Medulla oblongata (tissue), 1 donor: ENCODE data around the gene L3MBTL2.
"Not testable (repeated sequence)": the region's sequence is repeated elsewhere in the genome, so short reads cannot be mapped to it uniquely, and the experiment has no call there.

Source experiments
- DNase-seq: peaks from one replicate; pipeline ENCODE4 v3.0.0-alpha.2; 2015; ENCODE audit errors: extremely low spot score

Gene L3MBTL2

GRCh38 chr22:41241133-41241676 is 36.1 kb downstream of the L3MBTL2 start:
- DNase-seq = no peak

DNA sequence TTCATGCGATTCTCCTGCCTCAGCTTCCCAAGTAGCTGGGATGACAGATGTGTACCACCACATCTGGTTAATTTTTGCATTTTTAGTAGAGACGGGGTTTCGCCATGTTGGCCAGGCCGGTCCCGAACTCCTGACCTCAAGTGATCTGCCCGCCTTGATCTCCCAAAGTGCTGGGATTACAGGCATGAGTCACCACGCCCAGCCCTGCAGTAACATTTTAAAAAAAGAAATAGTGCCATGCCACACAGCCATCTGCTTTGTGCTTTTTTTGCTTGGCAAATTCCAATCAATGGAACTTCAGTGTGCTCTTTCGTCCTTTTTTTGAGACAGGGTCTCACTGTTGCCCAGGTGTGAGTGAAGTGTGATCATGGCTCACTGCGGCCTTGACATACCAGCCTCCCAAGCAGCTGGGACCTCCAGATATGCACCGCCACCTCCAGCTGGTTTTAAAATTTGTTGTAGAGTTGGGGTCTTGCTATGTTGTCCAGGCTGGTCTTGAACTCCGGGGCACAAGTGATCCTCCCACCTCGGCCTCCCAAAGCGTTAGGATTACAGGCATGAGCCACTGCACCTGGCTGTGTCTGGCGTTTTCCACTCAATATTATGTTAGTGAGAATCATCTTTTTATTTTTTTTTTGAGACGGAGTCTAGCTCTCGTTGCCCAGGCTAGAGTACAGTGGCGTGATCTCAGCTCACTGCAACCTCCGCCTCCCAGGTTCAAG is 37.4 kb downstream of the L3MBTL2 start:
- no peak for DNase-seq

GRCh38 chr22:41243361-41243760 is 38.2 kb downstream of the L3MBTL2 start:
- DNase-seq = no peak

- DNase-seq = no peak
Observed at GRCh38 chr22:41245917-41246499, 40.9 kb downstream of the L3MBTL2 start.

- DNase-seq = peak; percentile 41
Observed at GRCh38 chr22:41247703-41248102, 42.6 kb downstream of the L3MBTL2 start.

DNA sequence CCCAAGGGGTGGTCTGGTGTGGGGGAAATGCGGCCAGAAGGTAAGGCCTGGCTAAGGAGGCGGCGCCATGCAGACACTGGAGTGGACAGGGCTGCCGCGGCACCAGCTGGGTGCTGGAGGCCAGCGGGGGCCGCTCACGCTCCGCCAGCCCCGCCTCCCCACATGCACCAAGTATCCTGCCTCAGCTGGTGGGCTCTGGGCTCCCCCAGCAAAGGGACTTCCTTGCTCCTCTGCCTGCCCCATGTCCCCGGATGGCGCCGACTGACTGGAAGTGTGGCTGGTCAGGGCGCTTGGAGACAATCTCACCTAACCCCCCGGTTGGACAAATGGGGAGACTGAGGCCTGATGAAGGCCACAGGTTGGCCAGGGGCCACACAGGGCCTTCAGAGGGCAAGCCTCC is 43.2 kb downstream of the L3MBTL2 start:
- DNase-seq = no peak

- DNase-seq = no peak
Observed at GRCh38 chr22:41248758-41249157, 43.6 kb downstream of the L3MBTL2 start.

GRCh38 chr22:41249442-41249841 is 44.3 kb downstream of the L3MBTL2 start:
- DNase-seq = no peak

- DNase-seq = no peak
Observed at GRCh38 chr22:41250127-41250526, 45.0 kb downstream of the L3MBTL2 start.

DNA sequence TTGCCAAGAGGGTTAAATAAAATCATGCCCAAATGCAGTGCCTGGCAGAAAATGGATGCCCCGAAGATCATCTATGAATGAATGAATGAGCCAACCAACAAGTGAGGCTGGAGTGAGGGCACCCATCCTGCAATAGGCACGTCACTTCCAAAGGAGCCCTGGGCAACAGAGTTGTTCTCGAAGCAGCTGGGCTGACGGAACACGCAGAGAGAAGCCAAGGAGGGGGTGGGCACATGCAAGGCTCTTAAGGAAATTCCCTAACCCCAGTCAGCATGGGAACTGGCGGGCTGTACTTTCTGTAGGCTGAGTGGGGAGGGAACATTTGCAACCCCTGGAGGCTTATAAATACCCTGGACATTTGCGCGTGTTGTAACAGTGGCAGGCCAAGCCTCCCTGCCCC is 47.3 kb downstream of the L3MBTL2 start:
- DNase-seq = no peak

- no peak for DNase-seq
Observed at GRCh38 chr22:41254230-41254629, 49.1 kb downstream of the L3MBTL2 start.

DNA sequence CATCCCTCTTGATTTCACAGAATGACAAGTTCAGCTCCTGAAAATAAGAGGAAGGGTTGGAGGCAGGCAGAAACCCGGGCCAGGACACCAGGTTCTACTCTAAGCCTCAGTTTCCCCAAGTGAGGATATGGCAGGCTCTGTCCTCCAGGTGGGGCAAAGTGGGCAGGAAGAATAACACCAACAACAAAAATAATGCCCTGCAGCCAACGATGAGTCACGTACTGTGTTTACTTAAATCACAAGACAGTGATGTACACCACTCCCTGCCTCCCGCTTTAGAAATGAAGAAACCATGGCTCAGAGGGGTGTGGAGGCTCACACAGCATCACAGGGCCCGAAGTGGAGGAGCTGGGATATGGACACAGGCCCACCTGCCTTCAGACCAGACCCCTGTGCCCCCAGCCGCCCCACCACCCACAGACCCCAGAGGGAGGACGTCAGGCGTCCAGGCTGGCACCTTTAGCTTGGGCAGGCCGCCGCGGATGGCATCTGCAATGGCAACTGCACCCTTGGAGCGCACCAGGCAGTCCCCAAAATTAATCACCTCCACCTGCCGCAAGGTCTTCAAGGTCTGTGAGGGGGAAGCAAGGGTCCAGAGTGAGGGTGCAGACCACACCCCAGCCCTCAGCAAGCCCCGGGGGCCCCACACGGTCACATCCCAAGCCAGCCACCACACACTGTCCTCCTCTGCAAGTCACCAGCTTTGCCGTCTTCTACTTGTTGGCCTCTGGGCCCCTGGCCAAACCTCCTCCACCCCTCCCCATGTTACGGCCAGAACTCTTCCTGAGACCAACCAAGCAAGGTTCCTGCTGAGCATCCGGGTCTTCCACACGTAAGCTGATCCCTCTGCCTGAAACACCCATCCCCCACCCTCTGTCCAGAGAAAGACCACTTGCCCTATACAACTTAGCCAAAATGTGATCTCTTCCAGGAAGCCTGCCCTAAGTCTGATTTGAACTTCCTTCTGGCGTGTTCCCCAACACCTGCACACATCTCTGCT is 51.4 kb downstream of the L3MBTL2 start:
- no peak for DNase-seq

GRCh38 chr22:41257696-41258095 is 52.6 kb downstream of the L3MBTL2 start:
- no peak for DNase-seq

DNA sequence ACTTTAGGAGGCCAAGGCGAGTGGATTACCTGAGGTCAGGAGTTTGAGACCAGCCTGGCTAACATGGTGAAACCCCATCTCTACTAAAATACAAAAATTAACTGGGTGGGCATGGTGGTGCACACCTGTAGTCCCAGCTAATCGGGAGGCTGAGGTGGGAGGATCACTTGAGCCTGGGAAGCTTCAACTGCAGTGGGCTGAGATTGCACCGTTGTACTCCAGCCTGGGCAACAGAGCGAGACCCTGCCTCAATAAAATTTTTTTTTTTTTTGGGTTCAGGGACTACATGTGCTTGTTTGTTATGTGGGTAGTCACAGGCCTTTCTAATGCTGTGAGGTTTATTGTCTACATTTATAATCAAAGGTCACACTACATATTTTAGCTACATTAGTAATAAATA is 54.6 kb downstream of the L3MBTL2 start:
- DNase-seq = not testable (repeated sequence)

DNA sequence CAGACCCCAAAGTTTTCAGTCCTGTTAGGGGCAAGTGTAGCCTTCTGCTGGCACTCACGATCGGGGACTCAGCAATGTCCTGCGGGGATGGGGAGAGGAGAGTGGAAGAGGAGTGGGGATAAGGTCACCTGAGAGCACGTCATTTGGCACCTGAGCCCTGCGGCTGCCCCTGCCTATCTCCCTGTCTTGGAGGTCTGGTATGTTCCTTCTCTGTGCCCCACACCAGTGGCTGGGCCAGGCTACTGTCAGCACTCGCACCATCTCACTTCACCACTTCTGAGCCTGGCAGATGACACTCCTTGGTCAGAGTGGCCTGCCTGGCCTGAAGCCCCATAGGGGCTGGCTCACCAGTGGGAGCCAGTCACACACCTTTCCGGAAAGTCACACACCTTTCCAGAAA is 55.8 kb downstream of the L3MBTL2 start:
- no peak for DNase-seq

- no peak for DNase-seq
Observed at GRCh38 chr22:41261541-41262249, 56.6 kb downstream of the L3MBTL2 start.

GRCh38 chr22:41262250-41262765 is 57.2 kb downstream of the L3MBTL2 start:
- no peak for DNase-seq

GRCh38 chr22:41263704-41264103 is 58.6 kb downstream of the L3MBTL2 start:
- DNase-seq = no peak

DNA sequence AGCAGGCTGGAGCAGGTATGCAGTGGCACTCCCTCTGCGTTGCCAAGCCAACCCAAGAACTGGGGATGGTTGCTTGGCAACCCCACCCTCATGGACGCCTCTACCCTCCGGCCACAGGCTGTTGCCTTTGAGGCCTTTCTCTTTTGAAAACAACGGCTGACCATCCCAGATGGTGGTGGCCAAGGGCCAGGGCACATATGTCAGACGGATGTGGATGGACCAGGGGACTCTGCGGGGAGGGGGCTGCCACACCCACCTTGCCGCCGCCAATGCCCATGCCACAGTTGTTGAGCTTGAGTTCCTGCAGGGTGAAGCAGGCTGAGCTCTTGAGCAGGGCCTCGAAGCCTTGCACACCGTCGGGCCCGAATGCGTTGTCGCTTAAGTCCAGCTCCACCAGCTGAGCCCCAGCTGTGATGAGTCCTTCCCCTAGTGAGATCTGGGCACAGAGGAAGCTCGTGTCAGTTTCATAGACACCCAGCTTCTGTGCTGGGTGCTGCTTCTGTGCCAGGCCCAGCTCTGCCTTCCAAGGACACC is 59.4 kb downstream of the L3MBTL2 start:
- peak; percentile 78 for DNase-seq

DNA sequence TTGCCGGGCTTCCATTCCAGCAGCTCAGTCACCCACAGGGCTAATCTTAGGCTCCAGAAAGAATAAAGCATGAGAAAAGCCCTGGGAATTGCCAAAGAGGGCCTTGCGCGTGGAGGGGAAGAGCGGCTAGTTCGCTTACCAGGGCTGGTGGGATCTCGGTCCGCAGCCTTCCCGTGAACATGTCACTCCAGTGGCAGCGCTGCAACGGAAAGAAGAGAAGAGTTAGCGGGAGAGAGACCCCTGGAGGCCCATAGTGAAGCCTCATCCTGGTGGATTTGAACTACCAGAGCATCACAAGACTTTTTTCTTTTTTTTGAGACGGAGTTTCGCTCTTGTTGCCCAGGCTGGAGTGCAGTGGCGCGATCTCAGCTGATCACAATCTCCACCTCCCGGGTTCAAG is 62.8 kb downstream of the L3MBTL2 start:
- no peak for DNase-seq

DNA sequence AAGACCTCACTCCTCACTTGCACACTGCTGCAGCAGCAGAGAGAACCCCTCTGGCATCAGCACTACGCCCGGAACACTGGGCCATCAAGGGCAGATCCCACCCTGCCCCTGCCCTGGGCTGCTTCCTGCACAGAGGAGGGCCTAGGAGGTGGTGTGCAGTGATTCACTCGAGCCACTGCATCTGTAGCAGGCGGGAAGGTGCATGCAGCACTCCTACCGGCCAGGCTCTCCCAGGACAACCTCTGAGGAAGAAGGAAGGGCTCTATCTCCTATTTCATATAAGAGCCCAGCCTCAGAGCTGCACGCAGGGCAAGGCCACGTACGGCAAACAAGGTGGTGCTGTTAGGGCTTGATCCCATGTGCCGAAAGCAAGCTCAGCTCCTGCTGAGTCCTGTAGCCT is 66.7 kb downstream of the L3MBTL2 start:
- DNase-seq = no peak
